DLD1 (cell line): ENCODE results near the gene USP53.
"Not testable (repeated sequence)": the region's sequence is repeated elsewhere in the genome, so short reads cannot be mapped to it uniquely, and the experiment has no call there.

ENCODE experiments used
- in situ Hi-C: cut with HindIII; loops from 2 replicates; pipeline ENCODE4 v1.10.0; 2017; ENCODE audit warnings: low sequenced_read_pairs

Gene USP53

DNA sequence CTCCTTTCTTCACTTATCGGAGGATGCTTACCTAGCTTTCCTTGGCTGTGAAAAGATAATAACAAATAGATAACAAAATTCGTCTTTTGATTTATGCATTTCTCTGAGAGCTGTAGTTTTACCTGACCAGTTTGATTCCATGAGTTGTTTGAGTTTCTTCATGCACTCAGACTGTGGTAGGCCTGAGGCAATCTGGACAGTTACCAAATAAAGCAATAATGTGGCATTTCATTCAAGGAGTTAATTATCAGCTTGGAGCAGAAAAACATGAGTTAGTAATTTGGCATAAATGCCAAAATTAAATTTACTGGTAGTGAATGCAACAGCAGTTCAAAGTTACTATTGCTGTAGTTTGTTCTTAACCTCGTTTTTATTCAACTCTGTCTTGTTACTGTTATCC lies 56.0 kb downstream of the USP53 start:
- in situ Hi-C loops = no loop called here

DNA sequence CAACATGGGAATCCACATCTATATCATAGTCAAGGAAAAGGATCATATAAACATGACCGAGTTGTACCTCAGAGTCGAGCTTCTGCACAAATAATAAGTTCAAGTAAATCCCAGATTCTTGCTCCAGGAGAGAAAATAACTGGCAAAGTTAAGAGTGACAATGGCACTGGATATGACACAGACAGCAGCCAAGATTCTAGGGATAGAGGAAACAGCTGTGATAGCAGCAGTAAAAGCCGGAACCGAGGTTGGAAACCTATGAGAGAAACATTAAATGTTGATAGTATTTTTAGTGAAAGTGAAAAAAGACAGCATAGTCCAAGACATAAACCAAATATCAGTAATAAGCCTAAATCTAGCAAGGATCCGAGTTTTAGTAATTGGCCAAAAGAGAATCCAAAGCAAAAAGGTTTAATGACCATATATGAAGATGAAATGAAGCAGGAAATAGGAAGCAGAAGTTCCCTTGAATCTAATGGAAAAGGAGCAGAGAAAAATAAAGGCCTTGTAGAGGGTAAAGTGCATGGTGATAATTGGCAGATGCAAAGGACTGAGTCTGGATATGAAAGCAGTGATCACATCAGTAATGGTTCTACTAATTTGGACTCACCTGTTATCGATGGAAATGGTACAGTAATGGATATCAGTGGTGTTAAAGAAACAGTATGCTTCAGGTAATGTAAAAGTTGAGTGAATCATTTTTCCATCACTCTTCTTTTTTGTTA lies 59.0 kb downstream of the USP53 start:
- in situ Hi-C loops = no loop called here

DNA sequence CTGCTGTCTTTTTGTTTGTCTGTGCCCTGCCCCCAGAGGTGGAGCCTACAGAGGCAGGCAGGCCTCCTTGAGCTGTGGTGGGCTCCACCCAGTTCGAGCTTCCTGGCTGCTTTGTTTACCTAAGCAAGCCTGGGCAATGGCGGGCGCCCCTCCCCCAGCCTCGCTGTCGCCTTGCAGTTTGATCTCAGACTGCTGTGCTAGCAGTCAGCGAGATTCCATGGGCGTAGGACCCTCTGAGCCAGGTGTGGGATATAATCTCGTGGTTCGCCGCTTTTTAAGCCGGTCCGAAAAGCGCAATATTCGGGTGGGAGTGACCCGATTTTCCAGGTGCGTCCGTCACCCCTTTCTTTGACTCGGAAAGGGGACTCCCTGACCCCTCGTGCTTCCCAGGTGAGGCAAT lies 67.0 kb downstream of the USP53 start:
- in situ Hi-C loops = not testable (repeated sequence)

DNA sequence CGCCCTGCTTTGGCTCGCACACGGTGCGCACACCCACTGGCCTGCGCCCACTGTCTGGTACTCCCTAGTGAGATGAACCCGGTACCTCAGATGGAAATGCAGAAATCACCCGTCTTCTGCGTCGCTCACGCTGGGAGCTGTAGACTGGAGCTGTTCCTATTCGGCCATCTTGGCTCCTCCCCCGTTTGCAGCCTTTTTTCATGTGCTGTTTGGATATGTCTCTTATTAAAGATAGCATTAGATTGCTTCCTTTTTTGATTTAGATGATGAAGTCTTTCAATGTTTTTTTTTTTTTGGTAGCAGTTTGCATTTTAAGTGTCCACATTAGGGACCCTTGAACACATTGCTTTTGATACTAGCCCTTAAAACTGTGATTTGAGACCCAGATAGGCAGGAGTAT lies 67.4 kb downstream of the USP53 start:
- in situ Hi-C loops = not testable (repeated sequence)

GRCh38 chr4:119281393-119281792 lies 68.9 kb downstream of the USP53 start:
- in situ Hi-C loops = no loop called here

- in situ Hi-C loops = no loop called here
Measured at GRCh38 chr4:119284876-119285780, 72.6 kb downstream of the USP53 start.

DNA sequence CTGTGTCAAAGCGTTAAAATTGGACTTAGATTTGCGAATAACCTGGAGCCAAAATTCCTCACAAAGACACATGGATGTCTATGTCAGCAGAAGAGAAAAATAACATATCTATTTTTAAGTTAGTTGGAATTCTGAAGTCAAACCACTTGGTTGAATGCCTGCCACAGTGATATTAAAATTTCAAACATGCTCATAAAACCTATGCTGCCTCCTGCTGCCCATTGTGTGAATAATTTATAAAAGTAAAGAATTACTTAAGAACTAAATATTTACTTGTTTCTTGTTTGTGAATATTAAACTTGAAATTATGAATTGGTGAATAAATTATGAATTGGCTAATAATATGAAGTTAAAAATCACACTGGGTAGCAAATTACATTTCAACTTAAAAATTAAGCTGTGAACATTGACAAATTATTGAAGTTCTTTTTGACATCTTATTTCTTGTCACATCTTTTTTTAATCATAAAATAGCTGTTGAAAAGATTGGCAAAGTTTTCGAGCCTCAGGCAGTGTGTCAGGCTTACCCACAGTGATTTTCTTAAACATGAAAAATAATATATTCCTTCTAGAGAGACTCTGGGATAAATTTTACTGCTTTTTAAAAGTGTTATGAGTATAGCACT lies 74.0 kb downstream of the USP53 start:
- in situ Hi-C loops = no loop called here

GRCh38 chr4:119289313-119289712 lies 76.8 kb downstream of the USP53 start:
- in situ Hi-C loops = no loop called here

DNA sequence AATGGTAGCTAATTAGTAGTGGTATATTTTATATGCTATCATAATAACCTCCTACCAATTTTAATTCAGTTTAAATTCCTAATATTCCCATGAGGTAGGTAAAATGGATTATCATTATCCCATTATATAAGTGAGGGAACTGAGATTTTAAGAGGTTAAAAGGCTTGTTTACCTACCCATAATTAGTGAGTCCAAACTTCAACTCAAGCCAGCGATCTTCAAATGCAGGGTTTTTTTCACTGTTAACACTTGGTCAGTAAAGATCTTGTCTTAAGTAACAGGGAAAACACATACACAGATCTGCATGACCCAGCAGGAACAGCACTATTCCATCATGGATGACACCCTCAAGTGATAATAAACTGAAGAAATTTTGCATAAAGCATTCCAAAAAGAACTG lies 78.1 kb downstream of the USP53 start:
- in situ Hi-C loops = no loop called here

DNA sequence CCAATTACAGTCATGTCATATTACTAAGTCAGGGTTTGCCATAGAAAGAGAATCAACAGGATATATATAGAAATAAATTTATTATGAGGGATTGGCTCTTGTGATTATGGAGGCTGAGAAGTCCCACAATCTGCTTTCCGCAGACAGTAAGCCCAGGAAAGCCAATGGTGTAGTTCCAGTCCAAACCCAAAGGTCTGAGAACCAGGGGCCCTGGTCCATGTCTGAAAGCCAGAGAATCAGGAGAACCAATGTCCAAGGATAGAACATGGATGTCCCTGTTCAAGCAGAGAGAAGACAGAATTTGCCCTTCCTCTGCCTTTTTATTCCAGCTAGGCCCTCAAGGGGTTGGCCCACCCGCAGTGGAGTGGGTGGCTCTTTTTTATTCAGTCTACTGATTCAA lies 83.8 kb downstream of the USP53 start:
- in situ Hi-C loops = no loop called here

DNA sequence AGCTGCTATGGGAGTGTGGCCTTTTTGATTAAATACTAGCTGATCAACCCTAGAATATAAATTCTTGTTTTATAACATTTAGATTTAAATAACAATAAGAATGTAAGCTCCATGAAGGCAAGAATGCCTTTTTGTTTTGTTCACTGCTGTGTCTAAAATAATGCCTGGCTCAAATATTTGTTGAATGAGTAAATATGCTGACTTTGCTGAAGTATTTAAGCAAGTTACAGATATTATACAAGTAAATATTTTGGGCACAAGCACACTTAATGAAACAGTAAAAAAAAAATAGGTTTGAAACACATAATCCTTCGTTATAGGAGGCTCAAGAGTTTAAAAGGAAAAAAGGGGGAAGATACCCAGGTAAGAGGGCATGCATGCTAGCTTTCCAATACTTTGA lies 85.3 kb downstream of the USP53 start:
- in situ Hi-C loops = no loop called here

DNA sequence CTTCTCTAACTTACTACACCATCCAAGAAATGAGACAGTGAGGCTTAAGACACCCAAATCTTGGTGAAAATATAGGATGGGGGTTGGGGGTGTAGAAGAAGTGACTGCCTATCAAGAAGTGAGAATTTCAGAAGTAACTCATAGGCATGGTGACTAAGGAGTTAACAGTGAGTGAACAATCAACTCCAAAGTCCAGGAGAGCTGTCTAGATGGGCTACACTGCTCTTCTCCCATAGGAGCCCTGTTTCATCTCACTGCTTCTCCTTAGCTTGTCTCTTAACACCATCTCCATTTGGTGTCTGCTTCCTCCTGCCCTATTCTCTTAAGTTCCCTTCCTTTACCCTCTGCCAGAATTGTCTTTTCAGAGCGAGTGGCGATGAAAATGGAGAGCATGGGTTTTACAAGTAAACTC lies 86.8 kb downstream of the USP53 start:
- in situ Hi-C loops = no loop called here

GRCh38 chr4:119299741-119300100 lies 87.2 kb downstream of the USP53 start:
- in situ Hi-C loops = no loop called here

GRCh38 chr4:119300101-119300978 lies 87.8 kb downstream of the USP53 start:
- in situ Hi-C loops = no loop called here

DNA sequence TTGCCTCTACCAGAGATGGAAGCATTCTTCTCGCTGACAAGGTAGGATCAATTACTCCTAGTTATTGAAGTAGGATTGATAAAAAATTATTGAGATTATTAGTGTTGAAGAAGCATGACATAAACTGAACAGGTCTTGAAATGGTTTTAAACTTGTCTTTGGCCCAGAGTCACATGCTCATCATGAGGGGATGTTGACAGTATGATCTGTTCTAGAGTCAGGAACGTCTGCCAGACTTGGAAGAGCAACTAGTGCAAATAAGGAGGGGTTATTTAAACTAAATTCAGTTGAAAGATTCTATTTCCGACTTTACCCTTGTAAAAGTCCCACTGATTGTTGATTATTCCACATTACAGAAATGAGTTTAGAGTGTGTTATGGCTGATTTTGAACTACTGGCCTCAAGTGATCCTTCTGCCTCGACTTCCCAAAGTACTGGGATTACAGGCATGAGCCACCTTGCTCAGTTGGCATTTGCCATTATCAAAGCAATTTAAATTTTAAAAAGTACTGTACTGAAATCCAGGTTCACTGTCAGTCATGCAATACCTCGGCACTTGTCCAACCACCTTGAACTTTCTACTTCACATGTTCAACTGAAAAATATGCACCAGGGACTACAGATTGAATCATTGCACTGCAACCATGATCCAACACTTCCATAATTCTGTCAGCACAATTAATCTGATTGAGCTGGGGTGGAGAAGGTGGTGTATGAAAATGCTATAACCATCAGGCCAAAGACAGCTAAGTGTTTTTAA lies 89.7 kb downstream of the USP53 start:
- in situ Hi-C loops = no loop called here

DNA sequence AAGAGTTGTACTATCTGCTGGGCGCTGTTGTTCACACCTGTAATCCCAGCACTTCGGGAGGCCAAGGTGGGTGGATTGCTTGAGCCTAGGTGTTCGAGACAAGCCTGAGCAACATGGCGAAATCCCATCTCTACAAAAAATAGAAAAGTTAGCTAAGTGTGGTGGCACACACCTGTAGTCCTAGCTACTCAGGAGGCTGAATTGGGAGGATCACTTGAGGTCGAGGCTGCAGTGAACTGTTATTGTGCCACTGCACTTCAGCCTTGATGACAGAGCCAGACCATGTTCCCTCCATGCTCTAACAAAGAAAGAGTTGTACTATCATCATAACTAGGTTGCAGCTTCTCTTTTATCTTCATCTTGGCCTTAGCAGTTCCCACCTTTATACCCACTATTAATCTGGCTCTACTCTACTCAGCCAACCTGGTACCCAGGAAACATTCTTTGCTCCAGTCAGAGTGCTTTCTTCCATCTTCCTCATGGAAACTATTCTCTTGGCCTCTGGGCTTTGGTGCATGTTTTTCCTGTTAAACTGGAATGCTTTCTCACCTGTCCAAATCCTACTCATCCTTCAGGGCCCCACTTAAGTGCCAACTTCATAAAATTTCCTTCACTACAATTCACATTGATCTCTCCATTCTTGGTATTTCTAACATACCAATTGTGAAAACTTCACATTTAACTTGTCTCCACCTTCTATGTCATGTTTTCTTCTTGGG lies 91.2 kb downstream of the USP53 start:
- in situ Hi-C loops = no loop called here

- in situ Hi-C loops = no loop called here
Measured at GRCh38 chr4:119304431-119304830, 91.9 kb downstream of the USP53 start.

GRCh38 chr4:119307606-119308005 lies 95.1 kb downstream of the USP53 start:
- in situ Hi-C loops = no loop called here

GRCh38 chr4:119310826-119311225 lies 98.3 kb downstream of the USP53 start:
- in situ Hi-C loops = no loop called here
